Activated naive CD4-positive, alpha-beta T cell treated with anti-CD3 and anti-CD28 coated beads, Interleukin-2, amount 50 U/mL, for 24 hours (primary cell): ENCODE results near the gene PCIF1.
"Not testable (repeated sequence)": the region's sequence is repeated elsewhere in the genome, so short reads cannot be mapped to it uniquely, and the experiment has no call there.

Experiments
- H3K27ac Mint-ChIP-seq: one replicate; pipeline ENCODE4 v1.8.0; 2021; ENCODE audit warnings: mild to moderate bottlenecking, mixed read lengths
- H3K27me3 Mint-ChIP-seq: one replicate; pipeline ENCODE4 v1.8.0; 2021; ENCODE audit warnings: mixed read lengths
- H3K36me3 Mint-ChIP-seq: one replicate; pipeline ENCODE4 v1.8.0; 2021; ENCODE audit warnings: mixed read lengths
- H3K4me1 Mint-ChIP-seq: one replicate; pipeline ENCODE4 v1.8.0; 2021; ENCODE audit warnings: mixed read lengths
- H3K4me3 Mint-ChIP-seq: one replicate; pipeline ENCODE4 v1.8.0; 2021; ENCODE audit warnings: mild to moderate bottlenecking, mixed read lengths
- H3K9me3 Mint-ChIP-seq: one replicate; pipeline ENCODE4 v1.8.0; 2021; ENCODE audit warnings: mixed read lengths

PCIF1 gene

DNA sequence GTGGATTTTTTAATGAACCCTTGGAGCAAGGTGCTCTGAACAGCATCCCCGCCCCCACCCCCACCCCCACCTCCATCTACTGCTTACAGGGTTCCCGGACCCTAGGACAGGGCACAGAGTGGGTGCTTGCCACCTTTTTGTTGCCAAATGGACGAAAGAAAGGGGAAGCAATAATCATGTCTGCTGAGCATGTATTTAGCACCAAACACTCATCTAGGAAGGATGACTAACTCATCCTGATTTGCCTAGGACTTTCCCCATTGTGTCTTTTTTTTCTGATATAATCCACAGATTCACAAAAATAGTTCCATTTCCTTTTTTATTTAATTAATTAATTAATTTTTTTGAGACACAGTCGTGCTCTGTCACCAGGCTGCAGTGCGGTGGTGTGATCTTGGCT is 21.4 kb upstream of the PCIF1 start:
- Mint-ChIP-seq H3K27ac (no peak overlapping the region), H3K9me3 (no peaks in the 10 kb centered on the region), H3K4me3 (peak overlapping the region; percentile 30), H3K27me3 (peaks cover 14% of the 10 kb centered on the region), H3K36me3 (no peaks in the 10 kb centered on the region), H3K4me1 (peaks cover 17% of the 10 kb centered on the region)

DNA sequence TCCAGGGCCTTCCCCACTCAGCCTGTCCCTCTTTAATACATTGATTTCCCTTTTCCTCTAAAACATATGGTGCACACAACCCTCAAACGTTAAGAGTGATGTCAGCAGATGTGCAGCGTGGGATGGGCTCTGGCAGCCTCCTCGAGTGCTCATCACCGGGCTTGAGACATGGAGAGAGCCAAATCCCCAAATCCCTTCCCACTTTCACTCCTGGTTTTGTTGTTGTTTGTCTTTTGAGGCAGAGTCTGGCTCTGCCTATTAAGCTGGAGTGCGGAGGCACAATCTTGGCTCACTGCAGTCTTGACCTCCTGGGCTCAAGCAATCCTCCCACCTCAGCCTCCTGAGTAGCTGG is 16.7 kb upstream of the PCIF1 start:
- Mint-ChIP-seq H3K36me3 (no peaks in the 10 kb centered on the region), H3K4me3 (no peak overlapping the region), H3K27me3 (peaks cover 15% of the 10 kb centered on the region), H3K27ac (no peak overlapping the region), H3K9me3 (no peaks in the 10 kb centered on the region), H3K4me1 (peaks cover 4% of the 10 kb centered on the region)

DNA sequence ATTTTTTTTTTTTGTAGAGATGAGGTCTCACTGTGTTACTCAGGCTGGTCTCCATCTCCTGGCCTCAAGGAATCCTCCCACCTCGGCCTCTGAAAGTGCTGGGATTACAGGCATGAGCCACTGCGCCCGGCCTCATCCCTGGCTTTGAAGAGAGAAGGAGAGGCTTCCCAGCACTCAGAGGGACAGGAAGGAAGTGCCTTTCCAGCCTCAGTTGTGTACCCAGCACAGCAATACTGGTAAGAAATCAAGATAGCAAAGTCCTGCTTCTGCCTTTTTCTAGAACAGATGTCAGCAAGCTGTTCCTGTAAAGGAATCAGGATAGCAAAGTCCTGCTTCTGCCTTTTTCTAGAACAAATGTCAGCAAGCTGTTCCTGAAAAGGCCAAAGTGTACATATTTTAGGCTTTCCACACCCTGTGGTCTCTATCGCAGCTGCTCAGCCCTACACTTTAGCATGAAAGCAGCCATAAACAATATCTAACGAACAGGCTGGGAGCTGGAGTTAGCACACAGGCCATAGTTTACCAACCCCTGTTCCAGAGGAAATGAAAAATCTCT is 16.2 kb upstream of the PCIF1 start:
- peaks cover 13% of the 10 kb centered on the region for H3K27me3 Mint-ChIP-seq
- no peak overlapping the region for H3K27ac Mint-ChIP-seq
- no peak overlapping the region for H3K4me3 Mint-ChIP-seq
- H3K36me3 Mint-ChIP-seq: no peaks in the 10 kb centered on the region
- peaks cover 4% of the 10 kb centered on the region for H3K4me1 Mint-ChIP-seq
- no peaks in the 10 kb centered on the region for H3K9me3 Mint-ChIP-seq

DNA sequence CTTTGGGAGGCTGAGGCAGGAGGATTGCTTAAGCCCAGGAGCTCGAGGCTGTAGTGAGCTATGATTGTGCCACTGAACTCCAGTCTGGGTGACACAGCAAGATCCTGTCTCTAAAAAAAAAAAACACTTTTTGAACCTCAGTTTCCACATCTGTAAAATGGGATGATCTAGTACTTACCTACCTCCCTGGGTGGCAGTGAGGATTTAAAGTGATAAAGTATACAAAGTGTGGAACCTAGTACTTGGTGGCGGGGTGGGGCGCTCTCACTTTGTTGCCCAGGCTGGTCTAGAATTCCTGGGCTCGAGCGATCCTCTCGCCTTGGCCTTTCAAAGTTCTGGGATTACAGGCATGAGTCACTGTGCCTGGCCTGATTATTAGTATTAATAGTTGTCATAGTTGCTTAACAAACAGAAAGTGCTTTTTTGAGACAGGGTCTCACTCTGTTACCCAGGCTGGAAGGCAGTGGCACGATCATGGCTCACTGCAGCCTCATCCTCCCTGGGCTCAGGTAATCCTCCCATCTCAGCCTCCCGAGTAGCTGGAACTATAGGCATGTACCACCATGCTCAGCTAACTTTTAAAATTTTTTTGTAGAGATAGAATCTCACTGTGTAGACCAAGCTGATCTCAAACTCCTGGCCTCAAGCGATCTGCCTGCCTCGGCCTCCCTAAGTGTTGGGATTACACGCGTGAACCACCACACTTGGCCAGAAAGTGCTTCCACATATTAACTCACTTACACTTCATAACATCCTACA is 15.5 kb upstream of the PCIF1 start:
- peaks cover 13% of the 10 kb centered on the region for H3K27me3 Mint-ChIP-seq
- no peaks in the 10 kb centered on the region for H3K36me3 Mint-ChIP-seq
- H3K27ac Mint-ChIP-seq: no peak overlapping the region
- H3K4me1 Mint-ChIP-seq: peaks cover 4% of the 10 kb centered on the region
- no peaks in the 10 kb centered on the region for H3K9me3 Mint-ChIP-seq
- no peak overlapping the region for H3K4me3 Mint-ChIP-seq

- no peak overlapping the region for H3K4me3 Mint-ChIP-seq
- no peaks in the 10 kb centered on the region for H3K36me3 Mint-ChIP-seq
- peaks cover 8% of the 10 kb centered on the region for H3K4me1 Mint-ChIP-seq
- no peaks in the 10 kb centered on the region for H3K9me3 Mint-ChIP-seq
- peaks cover 8% of the 10 kb centered on the region for H3K27me3 Mint-ChIP-seq
- no peak overlapping the region for H3K27ac Mint-ChIP-seq
Observed at GRCh38 chr20:45919542-45920399, 14.7 kb upstream of the PCIF1 start.

DNA sequence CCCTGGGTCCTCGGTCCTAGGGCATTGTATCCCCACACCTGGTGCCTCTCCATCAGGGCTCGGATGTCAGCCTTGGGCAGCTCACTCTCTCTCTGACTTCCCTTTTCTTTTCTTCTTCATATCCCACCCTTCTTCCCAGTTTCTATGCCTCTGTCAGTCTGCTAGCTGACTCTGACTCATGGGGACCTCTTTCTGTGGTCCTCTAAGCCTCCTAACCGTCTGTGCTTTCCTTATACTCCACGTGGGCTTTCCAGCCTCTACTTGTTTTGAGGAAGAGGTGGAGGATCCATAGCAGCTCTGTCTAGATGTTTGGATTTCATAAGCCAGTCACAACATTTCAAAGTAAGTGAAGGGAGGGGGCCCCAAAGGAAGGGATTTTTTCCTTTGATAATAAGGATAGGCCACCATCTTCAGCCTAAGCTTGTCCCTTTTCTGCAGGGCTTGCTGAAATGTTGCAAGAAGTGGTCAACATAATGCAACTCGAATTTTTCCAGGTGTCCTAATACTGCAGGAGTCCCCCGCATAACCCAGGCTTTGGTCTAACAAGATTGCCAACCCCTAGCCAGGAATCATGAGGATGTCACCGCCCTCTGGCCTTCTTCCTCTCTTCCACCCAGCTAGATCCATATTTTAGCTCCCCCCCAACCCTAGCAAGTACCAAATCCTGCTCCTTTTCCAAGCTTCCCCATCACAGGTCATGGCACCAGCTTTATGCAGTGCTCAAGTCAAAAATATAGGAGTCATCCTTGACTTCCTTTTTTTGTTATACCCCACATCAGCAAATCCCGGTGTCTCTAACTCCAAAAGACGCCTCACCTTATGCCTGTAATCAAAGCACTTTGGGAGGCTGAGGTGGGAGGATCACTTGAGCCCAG is 13.8 kb upstream of the PCIF1 start:
- no peak overlapping the region for H3K27ac Mint-ChIP-seq
- peaks cover 6% of the 10 kb centered on the region for H3K27me3 Mint-ChIP-seq
- H3K4me3 Mint-ChIP-seq: no peak overlapping the region
- peaks cover 8% of the 10 kb centered on the region for H3K4me1 Mint-ChIP-seq
- H3K36me3 Mint-ChIP-seq: no peaks in the 10 kb centered on the region
- no peaks in the 10 kb centered on the region for H3K9me3 Mint-ChIP-seq

- Mint-ChIP-seq H3K27me3 (peaks cover 3% of the 10 kb centered on the region), H3K4me3 (no peak overlapping the region), H3K36me3 (no peaks in the 10 kb centered on the region), H3K27ac (peak overlapping the region; percentile 43), H3K9me3 (no peaks in the 10 kb centered on the region), H3K4me1 (peaks cover 8% of the 10 kb centered on the region)
Observed at GRCh38 chr20:45921337-45922189, 12.9 kb upstream of the PCIF1 start.

DNA sequence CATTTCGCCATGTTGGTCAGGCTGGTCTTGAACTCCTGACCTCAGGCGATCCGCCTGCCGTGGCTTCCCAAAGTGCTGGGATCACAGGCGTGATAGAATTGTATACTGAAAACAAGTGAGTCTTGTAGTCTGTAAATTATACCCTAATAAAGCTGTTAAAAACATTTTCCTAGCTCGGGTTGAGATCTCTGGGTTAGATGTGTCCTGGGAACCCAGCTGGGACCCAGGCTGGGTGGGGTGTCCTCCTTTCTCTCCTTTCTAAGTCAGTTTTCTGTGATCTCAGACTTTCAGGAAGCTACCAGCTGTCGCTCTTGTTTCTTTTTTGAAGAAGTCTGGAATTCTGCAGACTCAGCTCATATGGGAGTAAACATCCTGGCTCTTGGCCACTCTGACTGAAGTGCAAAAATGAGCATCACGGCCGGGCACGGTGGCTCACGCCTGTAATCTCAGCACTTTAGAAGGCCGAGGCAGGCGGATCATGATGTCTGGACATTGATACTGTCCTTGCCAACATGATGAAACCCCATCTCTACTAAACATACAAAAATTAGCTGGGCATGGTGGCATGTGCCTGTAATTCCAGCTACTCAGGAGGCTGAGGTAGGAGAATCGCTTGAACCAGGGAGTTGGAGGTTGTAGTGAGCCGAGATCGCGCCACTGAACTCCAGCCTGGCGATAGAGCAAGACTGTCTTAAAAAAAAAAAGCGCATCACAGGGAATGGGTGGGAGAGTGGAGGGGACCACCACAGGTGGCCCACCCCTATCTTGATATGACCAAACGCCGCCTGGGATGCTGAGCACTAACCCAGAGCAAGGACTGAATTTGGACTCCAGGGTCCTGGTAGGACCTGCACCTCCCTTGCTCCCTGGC is 9.9 kb upstream of the PCIF1 start:
- Mint-ChIP-seq H3K36me3 (no peaks in the 10 kb centered on the region), H3K27me3 (peaks cover 1% of the 10 kb centered on the region), H3K9me3 (no peaks in the 10 kb centered on the region), H3K4me3 (no peak overlapping the region), H3K4me1 (peaks cover 8% of the 10 kb centered on the region), H3K27ac (no peak overlapping the region)

DNA sequence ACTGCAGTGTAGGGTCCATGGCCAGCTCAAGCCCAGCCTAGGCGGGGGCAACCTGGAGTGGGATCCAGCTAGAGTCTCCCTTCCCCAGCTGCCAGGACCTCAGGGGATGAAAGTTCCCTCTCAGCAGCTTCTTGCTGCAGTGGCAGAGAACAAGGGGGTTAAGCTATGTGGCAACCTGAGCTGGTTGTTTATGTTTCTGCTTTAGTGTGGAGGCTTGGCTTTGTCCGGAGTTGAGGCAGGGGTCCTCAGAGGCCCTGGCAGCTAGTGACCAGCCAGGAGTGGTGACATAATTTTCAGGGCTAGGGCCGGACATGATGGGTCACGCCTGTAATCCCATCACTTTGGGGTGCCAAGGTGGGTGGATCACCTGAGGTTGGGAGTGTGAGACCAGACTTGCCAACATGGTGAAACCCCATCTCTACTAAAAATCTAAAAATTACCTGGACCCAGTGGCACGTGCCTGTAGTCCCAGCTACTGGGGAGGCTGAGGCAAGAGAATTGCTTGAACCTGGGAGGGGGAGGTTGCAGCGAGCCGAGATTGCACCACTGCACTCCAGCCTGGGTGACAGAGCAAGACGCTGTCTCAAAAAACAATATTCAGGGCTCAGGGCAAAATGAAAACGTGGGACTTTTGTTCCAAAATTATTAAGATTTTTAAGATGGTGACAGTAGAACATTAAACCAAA is 8.5 kb upstream of the PCIF1 start:
- Mint-ChIP-seq H3K9me3 (no peaks in the 10 kb centered on the region), H3K4me3 (no peak overlapping the region), H3K36me3 (no peaks in the 10 kb centered on the region), H3K27ac (no peak overlapping the region), H3K4me1 (peaks cover 8% of the 10 kb centered on the region), H3K27me3 (peaks cover 1% of the 10 kb centered on the region)

- H3K4me3 Mint-ChIP-seq: no peak overlapping the region
- H3K27ac Mint-ChIP-seq: no peak overlapping the region
- H3K36me3 Mint-ChIP-seq: no peaks in the 10 kb centered on the region
- H3K4me1 Mint-ChIP-seq: peaks cover 6% of the 10 kb centered on the region
- H3K9me3 Mint-ChIP-seq: no peaks in the 10 kb centered on the region
- peaks cover under 1% of the 10 kb centered on the region for H3K27me3 Mint-ChIP-seq
Observed at GRCh38 chr20:45926731-45927070, 7.8 kb upstream of the PCIF1 start.

GRCh38 chr20:45927071-45927878 is 7.2 kb upstream of the PCIF1 start:
- H3K36me3 Mint-ChIP-seq: no peaks in the 10 kb centered on the region
- H3K27me3 Mint-ChIP-seq: no peaks in the 10 kb centered on the region
- no peak overlapping the region for H3K27ac Mint-ChIP-seq
- peaks cover 3% of the 10 kb centered on the region for H3K4me1 Mint-ChIP-seq
- no peak overlapping the region for H3K4me3 Mint-ChIP-seq
- no peaks in the 10 kb centered on the region for H3K9me3 Mint-ChIP-seq

- H3K4me1 Mint-ChIP-seq, H3K27me3 Mint-ChIP-seq, H3K27ac Mint-ChIP-seq, H3K4me3 Mint-ChIP-seq, H3K36me3 Mint-ChIP-seq, H3K9me3 Mint-ChIP-seq: not testable (repeated sequence)
Observed at GRCh38 chr20:45931680-45932079, 2.8 kb upstream of the PCIF1 start.
